Keratinocyte (primary cell): ENCODE data around the gene PLA2G4F.

Source experiments
- EZH2 ChIP-seq: IDR thresholded peaks from one replicate; pipeline ENCODE4 v1.6.1; 2012; ENCODE audit warnings: inconsistent platforms, mild to moderate bottlenecking, low read length, moderate library complexity
- TF ChIP-seq, protein P1 (sequence below), 3 experiments: IDR thresholded peaks in 1 of 3; conservative IDR thresholded peaks in 1 of 3; optimal IDR thresholded peaks in 1 of 3; 2 replicates in 2 of 3; 3 replicates in 1 of 3; pipeline versions ENCODE3 to v1.5.1; 2011; ENCODE audit warnings: low read length in 3 of 3, mild to moderate bottlenecking in 3 of 3, moderate library complexity in 2 of 3, control low read depth in 1 of 3, inconsistent platforms in 1 of 3; ENCODE audit not compliant: insufficient read depth in 2 of 3; ENCODE audit errors: extremely low read depth in 1 of 3

DNA sequence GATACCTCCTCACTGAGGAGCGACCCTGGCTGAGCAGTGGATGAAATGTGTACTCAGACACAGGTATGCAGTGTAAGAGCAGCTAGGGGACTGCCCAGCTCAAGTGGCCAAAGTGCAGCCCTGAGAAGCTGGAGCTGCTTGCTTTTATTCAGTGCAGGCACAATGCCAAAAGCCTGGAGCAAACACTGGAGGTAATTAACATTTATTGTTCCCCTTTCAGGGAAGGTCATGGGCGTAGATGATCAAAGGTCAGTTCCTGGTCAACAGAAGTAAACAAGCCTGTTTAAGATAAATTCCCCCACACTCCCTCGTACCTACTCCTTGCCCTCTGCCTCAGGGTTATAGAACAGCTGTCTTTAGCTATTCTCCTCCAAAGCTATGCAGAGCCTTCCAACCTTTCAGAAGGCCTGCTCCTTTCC lies 17.5 kb downstream of the PLA2G4F start:
- TF ChIP-seq, protein P1, sequence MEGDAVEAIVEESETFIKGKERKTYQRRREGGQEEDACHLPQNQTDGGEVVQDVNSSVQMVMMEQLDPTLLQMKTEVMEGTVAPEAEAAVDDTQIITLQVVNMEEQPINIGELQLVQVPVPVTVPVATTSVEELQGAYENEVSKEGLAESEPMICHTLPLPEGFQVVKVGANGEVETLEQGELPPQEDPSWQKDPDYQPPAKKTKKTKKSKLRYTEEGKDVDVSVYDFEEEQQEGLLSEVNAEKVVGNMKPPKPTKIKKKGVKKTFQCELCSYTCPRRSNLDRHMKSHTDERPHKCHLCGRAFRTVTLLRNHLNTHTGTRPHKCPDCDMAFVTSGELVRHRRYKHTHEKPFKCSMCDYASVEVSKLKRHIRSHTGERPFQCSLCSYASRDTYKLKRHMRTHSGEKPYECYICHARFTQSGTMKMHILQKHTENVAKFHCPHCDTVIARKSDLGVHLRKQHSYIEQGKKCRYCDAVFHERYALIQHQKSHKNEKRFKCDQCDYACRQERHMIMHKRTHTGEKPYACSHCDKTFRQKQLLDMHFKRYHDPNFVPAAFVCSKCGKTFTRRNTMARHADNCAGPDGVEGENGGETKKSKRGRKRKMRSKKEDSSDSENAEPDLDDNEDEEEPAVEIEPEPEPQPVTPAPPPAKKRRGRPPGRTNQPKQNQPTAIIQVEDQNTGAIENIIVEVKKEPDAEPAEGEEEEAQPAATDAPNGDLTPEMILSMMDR (optimal IDR thresholded peaks at IDR 0.05 in 1 of 3, IDR thresholded peaks at IDR 0.05 in 1 of 3, conservative IDR thresholded peaks at IDR 0.05 in 1 of 3; ENCODE audit: extremely low read depth in 1 of 3, insufficient read depth in 2 of 3, low read length in 3 of 3): no peak
- no peak for TF ChIP-seq EZH2
